Esophagus muscularis mucosa (tissue), 4 donors: Measurements from ENCODE around the gene CALD1. TPM values are rescaled to one million over a fixed set of nuclear protein-coding genes. Genes with fewer than 3 reads are reported as not detected.
A peak's percentile ranks its signal among the peaks of the same experiment; 100 is the strongest.

Source experiments
- DNase-seq: peaks from one replicate; pipeline ENCODE4 v3.0.0-alpha.2; 2017; ENCODE audit errors: extremely low spot score
- H3K27ac ChIP-seq, 4 donors: fragments of 200-600 bp; sonication (generic); replicated peaks in 1 of 4; 1 replicate in 3 of 4; 2 replicates in 1 of 4; pipeline ENCODE4 v1.5.1; 2016 to 2019; ENCODE audit warnings: mild to moderate bottlenecking in 1 of 4
- H3K27me3 ChIP-seq, 4 donors: fragments of 200-600 bp; sonication (generic); one replicate each; pipeline versions ENCODE4 v1.5.1 to v1.6.0; 2016 to 2019
- H3K36me3 ChIP-seq, 4 donors: fragments of 200-600 bp; sonication (generic); one replicate each; pipeline ENCODE4 v1.5.1; 2016 to 2019
- H3K4me1 ChIP-seq, 4 donors: fragments of 200-600 bp; sonication (generic); one replicate each; pipeline ENCODE4 v1.5.1; 2016 to 2019
- H3K4me3 ChIP-seq, 4 donors: fragments of 200-600 bp; sonication (generic); 1 replicate in 2 of 4; 2 replicates in 2 of 4; pipeline ENCODE4 v1.5.1; 2016 to 2019; ENCODE audit warnings: mild to moderate bottlenecking in 4 of 4, moderate library complexity in 1 of 4
- H3K9me3 ChIP-seq, 4 donors: fragments of 200-600 bp; sonication (generic); 1 replicate in 3 of 4; 2 replicates in 1 of 4; pipeline ENCODE4 v1.5.1; 2016 to 2019
- EP300 ChIP-seq: sonication (generic); formaldehyde crosslinking; IDR thresholded peaks from one replicate; pipeline ENCODE4 v1.6.1; 2017; ENCODE audit warnings: antibody characterized with exemption
- POLR2A ChIP-seq: fragments of 450-650 bp; IDR thresholded peaks from one replicate; pipeline ENCODE4 v1.6.1; 2017; ENCODE audit warnings: antibody characterized with exemption, moderate library complexity, mild to moderate bottlenecking, low read depth
- POLR2AphosphoS5 ChIP-seq, 2 donors: sonication (generic); formaldehyde crosslinking; IDR thresholded peaks; one replicate each; pipeline ENCODE4 v1.6.1; 2017; ENCODE audit warnings: antibody characterized with exemption in 2 of 2
- WGBS: methylation state at CpG from one replicate; pipeline ENCODE4 v1.1.5; 2018; 5-methylcytosine and 5-hydroxymethylcytosine counted together
- intact Hi-C: fragments of 100-400 bp; cut with DNase I; formaldehyde crosslinking; loops from one replicate; pipeline ENCODE4 v1.15.1; 2023
- total RNA-seq, 4 donors: library from RNA; depleted of rRNA; stranded (reverse); fragments of >200 nt; gene quantifications; one replicate each; pipeline versions ENCODE4 v1.1.0 to v1.2.1, GENCODE V29; 2016
- TF ChIP-seq, protein P1 (sequence below), 3 experiments: fragments of 200-600 bp in 2 of 3; fragments of 450-650 bp in 1 of 3; sonication (generic) in 2 of 3; IDR thresholded peaks; one replicate each; pipeline ENCODE4 v1.5.1; 2017 to 2019; ENCODE audit warnings: antibody characterized with exemption in 3 of 3, mild to moderate bottlenecking in 2 of 3, moderate library complexity in 1 of 3

CALD1 gene
- total RNA-seq, 4 donors from 2014 or later = 2,057 to 3,140 (median 2,687) TPM

DNA sequence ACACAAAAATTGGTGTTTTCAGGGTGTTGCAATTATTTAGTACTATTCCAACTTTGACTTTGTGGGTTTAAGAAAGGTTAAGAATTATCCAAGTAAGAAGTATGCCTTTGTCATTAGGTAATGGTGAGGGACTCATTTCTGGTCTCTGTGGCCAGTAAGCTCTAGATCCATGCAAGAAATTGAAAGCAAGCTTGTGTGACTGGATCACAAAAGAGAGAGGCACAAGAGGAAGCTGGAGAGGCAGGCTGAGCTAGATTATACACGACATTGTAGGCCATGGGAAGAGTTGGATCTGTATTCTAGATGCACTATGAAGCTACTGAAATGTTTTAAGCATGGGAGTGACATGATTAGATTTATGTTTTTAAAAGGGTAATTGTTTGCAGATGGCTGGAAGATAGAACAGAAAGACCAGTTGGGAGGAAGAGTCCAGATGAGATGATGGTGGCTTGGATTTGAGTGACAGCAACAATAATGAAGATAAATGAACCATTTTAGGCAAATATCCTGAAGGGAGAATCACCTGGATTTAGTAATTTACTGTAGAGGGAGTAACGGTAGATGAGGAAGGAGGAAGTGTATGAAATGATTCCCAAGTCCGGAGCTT, 50.0 kb downstream of the CALD1 start:
- intact Hi-C loops = no loop called here
- Histone ChIP-seq H3K36me3 (no peaks in the 10 kb centered on the region), H3K9me3 (no peaks in the 10 kb centered on the region), H3K27me3 (no peaks in the 10 kb centered on the region), H3K4me1 (peaks cover 53 to 100% (median 96%) of the 10 kb centered on the region in 4 donors), H3K4me3 (no peak overlapping the region), H3K27ac (peak overlapping the region; percentile 82 to 87 (median 83))
- whole genome bisulfite sequencing = 73% methylated on average over 3 of the region's 3 CpGs
- no peak for DNase-seq
- TF ChIP-seq EP300 = no peak
- no peak for TF ChIP-seq POLR2A
- TF ChIP-seq POLR2AphosphoS5 (IDR thresholded peaks at IDR 0.05) = no peak
- TF ChIP-seq, protein P1, sequence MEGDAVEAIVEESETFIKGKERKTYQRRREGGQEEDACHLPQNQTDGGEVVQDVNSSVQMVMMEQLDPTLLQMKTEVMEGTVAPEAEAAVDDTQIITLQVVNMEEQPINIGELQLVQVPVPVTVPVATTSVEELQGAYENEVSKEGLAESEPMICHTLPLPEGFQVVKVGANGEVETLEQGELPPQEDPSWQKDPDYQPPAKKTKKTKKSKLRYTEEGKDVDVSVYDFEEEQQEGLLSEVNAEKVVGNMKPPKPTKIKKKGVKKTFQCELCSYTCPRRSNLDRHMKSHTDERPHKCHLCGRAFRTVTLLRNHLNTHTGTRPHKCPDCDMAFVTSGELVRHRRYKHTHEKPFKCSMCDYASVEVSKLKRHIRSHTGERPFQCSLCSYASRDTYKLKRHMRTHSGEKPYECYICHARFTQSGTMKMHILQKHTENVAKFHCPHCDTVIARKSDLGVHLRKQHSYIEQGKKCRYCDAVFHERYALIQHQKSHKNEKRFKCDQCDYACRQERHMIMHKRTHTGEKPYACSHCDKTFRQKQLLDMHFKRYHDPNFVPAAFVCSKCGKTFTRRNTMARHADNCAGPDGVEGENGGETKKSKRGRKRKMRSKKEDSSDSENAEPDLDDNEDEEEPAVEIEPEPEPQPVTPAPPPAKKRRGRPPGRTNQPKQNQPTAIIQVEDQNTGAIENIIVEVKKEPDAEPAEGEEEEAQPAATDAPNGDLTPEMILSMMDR (IDR thresholded peaks at IDR 0.05) = no peak

DNA sequence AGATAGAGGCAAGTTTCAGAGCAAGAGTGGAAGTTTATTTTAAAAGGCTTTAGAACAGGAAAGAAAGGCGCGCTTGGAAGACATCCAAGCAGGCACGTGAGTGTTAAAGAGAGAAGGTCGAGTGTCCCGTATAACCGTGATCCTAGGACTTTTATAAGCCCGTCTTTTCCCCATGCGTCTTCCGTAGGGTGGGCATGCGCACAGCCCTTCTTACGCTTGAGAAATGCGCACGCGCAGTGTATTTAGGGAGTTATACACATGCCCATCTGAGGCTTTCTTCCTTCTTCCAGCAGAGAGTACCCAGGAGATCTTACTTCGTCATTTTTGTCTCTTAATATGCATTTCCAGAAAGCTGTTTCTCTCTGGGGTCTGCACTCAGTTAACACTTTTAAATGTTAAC, 52.4 kb downstream of the CALD1 start:
- H3K27me3 ChIP-seq = no peaks in the 10 kb centered on the region
- H3K4me1 ChIP-seq = peaks cover 49 to 99% (median 91%) of the 10 kb centered on the region in 4 donors
- TF ChIP-seq POLR2A = no peak
- no peak for TF ChIP-seq EP300
- peak; percentile 68 to 75 for TF ChIP-seq POLR2AphosphoS5 (IDR thresholded peaks at IDR 0.05)
- TF ChIP-seq, protein P1 (IDR thresholded peaks at IDR 0.05) = no peak
- no peak for DNase-seq
- H3K9me3 ChIP-seq = no peaks in the 10 kb centered on the region
- H3K4me3 ChIP-seq = peak overlapping the region; percentile 19 to 29 (median 25)
- intact Hi-C loops = loop anchor here (5.0 kb wide), 1 partner anchor 50 kb away; no protein-coding TSS in a partner anchor
- peak overlapping the region; percentile 73 to 87 (median 82) for H3K27ac ChIP-seq
- WGBS = 37% methylated on average over 15 of the region's 15 CpGs
- no peaks in the 10 kb centered on the region for H3K36me3 ChIP-seq

DNA sequence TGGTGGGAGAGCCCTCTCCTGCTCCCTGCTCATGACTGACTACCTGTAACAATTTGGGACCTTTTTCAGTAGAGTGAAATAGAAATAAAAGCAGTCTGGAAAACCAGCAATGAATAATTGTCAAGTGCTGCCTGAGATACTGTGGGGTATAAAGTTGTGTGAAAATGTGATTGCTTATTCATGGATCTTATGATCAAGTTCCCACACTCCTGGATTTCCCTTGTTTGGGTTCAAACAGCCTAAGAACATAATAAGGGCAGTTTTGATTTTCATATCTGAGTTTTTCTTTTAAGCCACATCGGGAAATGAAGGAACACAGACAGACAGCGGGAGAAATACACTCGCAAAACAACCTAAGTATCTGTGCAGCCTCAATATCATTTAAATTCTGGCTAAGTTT, 52.9 kb downstream of the CALD1 start:
- 49% methylated on average over 3 of the region's 3 CpGs for WGBS
- Histone ChIP-seq H3K9me3 (no peaks in the 10 kb centered on the region), H3K27ac (peak overlapping the region; percentile 73 to 87 (median 82)), H3K27me3 (no peaks in the 10 kb centered on the region), H3K4me1 (peaks cover 44 to 99% (median 91%) of the 10 kb centered on the region in 4 donors), H3K4me3 (peak overlapping the region in 2 of 4 donors; percentile 7 to 26), H3K36me3 (no peaks in the 10 kb centered on the region)
- TF ChIP-seq, protein P1 (IDR thresholded peaks at IDR 0.05) = no peak
- TF ChIP-seq POLR2AphosphoS5 (IDR thresholded peaks at IDR 0.05) = no peak
- TF ChIP-seq EP300 = no peak
- no peak for TF ChIP-seq POLR2A
- DNase-seq = no peak
- intact Hi-C loops = loop anchor here (5.0 kb wide), 1 partner anchor 50 kb away; no protein-coding TSS in a partner anchor

DNA sequence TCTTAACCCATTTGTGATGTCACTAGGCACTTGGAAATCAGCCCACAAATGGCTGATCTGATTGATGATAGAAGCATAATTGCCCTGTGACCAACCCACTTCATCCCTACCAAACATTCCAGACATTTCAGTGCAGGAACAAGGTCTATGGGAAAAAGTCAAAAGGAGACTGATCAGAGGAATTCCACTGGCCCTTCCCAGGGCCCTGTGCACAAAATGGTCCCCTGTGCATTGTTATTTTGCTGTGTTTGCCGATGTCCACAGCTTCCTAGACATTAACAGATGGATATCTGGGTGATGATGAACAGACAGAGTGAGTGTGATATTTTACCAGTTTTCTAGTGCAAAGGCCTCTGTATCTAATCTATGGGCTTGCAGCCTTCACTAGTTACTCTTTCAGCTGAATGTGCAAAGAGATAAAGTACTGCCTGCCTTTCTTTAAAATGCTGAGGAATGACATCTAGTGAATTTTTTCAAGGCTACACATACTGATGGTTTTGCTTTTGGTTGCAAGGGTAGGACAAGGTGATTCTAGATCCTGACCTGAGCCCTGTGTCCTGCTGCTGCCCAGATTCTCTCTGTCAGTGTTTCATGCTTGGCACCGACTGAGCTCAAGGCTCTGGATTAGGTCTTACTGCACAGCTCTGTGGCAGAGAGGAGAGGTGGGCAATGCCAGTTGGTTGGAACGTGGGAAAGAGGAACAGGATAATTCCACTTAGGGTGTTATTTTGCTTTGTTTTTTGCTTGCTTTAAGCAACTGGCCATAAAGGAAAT, 55.4 kb downstream of the CALD1 start:
- TF ChIP-seq, protein P1 (IDR thresholded peaks at IDR 0.05) = no peak
- no peak for TF ChIP-seq POLR2AphosphoS5 (IDR thresholded peaks at IDR 0.05)
- peaks cover 27 to 100% (median 89%) of the 10 kb centered on the region in 4 donors for H3K4me1 ChIP-seq
- intact Hi-C loops = loop anchor here (5.0 kb wide), 1 partner anchor 53 kb away; no protein-coding TSS in a partner anchor
- H3K36me3 ChIP-seq = no peaks in the 10 kb centered on the region
- 30% methylated on average over 3 of the region's 3 CpGs for WGBS
- DNase-seq = no peak
- H3K27ac ChIP-seq = peak overlapping the region; percentile 73 to 87 (median 82)
- H3K9me3 ChIP-seq = no peaks in the 10 kb centered on the region
- H3K4me3 ChIP-seq = no peak overlapping the region
- H3K27me3 ChIP-seq = no peaks in the 10 kb centered on the region
